ENCODE data around the gene C11orf24. TPM values are rescaled to one million over a fixed set of nuclear protein-coding genes. Genes with fewer than 3 reads are reported as not detected.

Gene C11orf24
- total and polyA plus RNA-seq, 12 donors = 14.9 to 62.2 (median 30.8) TPM

DNA sequence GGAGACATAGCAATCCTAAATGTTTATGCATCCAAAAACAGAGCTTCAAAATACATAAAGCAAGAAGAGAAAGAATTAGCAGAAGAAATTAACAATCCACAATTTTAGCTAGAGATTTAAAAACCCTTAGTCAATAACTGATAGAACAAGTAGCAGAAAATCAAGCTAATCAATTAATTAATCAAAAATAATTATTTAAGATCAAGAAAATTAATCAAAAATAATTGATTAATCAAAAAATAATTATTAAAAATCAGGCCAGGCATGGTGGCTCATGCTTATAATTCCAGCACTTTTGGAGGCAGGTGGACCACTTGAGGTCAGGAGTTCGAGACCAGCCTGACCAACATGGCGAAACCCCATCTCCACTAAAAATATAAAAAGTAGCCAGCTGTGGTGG, 29.2 kb downstream of the C11orf24 start:
- peaks cover 0 to 4% (median 0%) of the 10 kb centered on the region in 7 donors for H3K27me3 ChIP-seq
- peaks cover 0 to 12% (median 4%) of the 10 kb centered on the region in 11 donors for H3K9me3 ChIP-seq
- no peak overlapping the region for H3K27ac ChIP-seq
- no peaks in the 10 kb centered on the region for H3K36me3 ChIP-seq
- ATAC-seq (no peak), DNase-seq (no peak)
- H3K4me1 ChIP-seq = no peaks in the 10 kb centered on the region
- no peak overlapping the region for H3K4me3 ChIP-seq
- 98 to 99% methylated on average over 2 of the region's 2 CpGs for WGBS, 2 donors
- TF ChIP-seq, protein P1, sequence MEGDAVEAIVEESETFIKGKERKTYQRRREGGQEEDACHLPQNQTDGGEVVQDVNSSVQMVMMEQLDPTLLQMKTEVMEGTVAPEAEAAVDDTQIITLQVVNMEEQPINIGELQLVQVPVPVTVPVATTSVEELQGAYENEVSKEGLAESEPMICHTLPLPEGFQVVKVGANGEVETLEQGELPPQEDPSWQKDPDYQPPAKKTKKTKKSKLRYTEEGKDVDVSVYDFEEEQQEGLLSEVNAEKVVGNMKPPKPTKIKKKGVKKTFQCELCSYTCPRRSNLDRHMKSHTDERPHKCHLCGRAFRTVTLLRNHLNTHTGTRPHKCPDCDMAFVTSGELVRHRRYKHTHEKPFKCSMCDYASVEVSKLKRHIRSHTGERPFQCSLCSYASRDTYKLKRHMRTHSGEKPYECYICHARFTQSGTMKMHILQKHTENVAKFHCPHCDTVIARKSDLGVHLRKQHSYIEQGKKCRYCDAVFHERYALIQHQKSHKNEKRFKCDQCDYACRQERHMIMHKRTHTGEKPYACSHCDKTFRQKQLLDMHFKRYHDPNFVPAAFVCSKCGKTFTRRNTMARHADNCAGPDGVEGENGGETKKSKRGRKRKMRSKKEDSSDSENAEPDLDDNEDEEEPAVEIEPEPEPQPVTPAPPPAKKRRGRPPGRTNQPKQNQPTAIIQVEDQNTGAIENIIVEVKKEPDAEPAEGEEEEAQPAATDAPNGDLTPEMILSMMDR (IDR thresholded peaks at IDR 0.05) = no peak
- intact Hi-C loops (cut with DNase I) = no loop called here

DNA sequence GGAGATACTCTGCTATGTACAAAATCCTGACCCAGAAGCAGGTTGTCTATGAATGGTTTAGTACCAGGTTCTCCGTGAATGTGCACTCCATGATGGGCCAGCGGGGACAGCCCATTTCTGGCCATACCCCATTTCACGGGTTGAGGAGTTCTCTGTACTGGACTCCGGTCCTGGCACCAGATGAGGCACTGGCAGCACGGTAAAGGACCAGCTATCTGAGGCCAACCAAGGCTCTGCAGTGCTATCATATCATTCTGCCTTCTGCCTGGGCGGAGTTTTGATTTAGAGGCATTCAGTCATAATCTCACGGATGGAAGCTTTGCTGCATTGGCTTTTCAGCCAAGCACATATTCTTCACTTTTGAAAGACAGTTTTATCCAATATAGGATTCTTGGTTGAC, 40.2 kb downstream of the C11orf24 start:
- H3K36me3 ChIP-seq = no peaks in the 10 kb centered on the region
- no peak overlapping the region for H3K4me3 ChIP-seq
- H3K4me1 ChIP-seq = no peaks in the 10 kb centered on the region
- peaks cover 0 to 22% (median 4%) of the 10 kb centered on the region in 11 donors for H3K9me3 ChIP-seq
- intact Hi-C loops (cut with DNase I) = no loop called here
- DNase-seq = no peak
- ATAC-seq = no peak
- H3K27me3 ChIP-seq = peaks cover 0 to 10% (median 3%) of the 10 kb centered on the region in 7 donors
- WGBS, 2 donors = 85 to 89% methylated on average over 7 of the region's 7 CpGs
- H3K27ac ChIP-seq = no peak overlapping the region
- TF ChIP-seq, protein P1 (IDR thresholded peaks at IDR 0.05) = no peak

DNA sequence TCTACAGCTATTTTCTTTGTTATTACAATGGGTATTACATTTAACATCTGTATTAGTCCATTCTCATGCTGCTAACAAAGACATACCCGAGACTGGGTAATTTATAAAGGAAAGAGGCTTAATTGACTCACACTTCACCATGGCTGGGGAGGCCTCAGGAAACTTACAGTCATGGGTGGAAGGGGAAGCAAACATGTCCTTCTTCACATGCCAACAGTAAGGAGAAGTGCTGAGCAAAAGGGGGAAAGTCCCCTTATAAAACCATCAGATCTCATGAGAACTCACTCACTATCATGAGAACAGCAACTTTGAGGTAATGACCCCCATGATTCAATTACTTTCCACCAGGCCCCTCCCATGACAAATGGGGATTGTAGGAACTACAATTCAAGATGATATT, 42.2 kb downstream of the C11orf24 start:
- Histone ChIP-seq H3K27ac (no peak overlapping the region), H3K4me1 (no peaks in the 10 kb centered on the region), H3K27me3 (no peaks in the 10 kb centered on the region), H3K9me3 (peaks cover 0 to 22% (median 4%) of the 10 kb centered on the region in 11 donors), H3K36me3 (no peaks in the 10 kb centered on the region), H3K4me3 (no peak overlapping the region)
- TF ChIP-seq, protein P1 (IDR thresholded peaks at IDR 0.05) = no peak
- intact Hi-C loops (cut with DNase I) = no loop called here
- DNase-seq (no peak), ATAC-seq (no peak)
- 84 to 85% methylated on average over 1 of the region's 1 CpG for WGBS, 2 donors

DNA sequence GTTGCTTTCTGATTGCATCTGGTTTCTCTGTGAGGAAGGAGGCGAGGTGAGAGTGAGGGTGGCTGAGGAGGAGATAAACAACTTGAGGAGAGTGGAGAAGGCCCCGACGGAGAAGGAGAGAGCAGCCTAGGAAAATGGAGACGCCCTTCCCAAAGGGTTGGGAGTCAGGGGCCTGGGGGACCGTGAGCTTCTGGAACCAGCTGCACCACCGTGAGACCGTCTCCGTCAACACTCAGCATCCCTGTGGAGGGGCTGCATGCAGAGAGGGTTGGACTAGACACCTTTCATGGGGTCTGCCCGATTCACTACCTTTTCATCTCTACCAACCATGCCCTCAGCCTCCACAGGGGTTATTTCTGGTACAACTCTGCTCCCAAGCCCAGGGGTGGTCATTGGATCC, 45.4 kb downstream of the C11orf24 start:
- intact Hi-C loops (cut with DNase I) = no loop called here
- no peak for DNase-seq
- H3K4me3 ChIP-seq = no peak overlapping the region

More for the DNA sequence above, 45.4 kb downstream of the C11orf24 start:
- no peak overlapping the region for H3K27ac ChIP-seq
- TF ChIP-seq, protein P1 (IDR thresholded peaks at IDR 0.05) = no peak
- no peaks in the 10 kb centered on the region for H3K36me3 ChIP-seq
- no peak for ATAC-seq
- H3K27me3 ChIP-seq = no peaks in the 10 kb centered on the region
- no peaks in the 10 kb centered on the region for H3K4me1 ChIP-seq
- 88% methylated on average over 9 of the region's 9 CpGs for WGBS, 2 donors
- H3K9me3 ChIP-seq = peaks cover 0 to 22% (median 4%) of the 10 kb centered on the region in 11 donors
